ENCODE data around the gene SYNRG.

SYNRG gene

DNA sequence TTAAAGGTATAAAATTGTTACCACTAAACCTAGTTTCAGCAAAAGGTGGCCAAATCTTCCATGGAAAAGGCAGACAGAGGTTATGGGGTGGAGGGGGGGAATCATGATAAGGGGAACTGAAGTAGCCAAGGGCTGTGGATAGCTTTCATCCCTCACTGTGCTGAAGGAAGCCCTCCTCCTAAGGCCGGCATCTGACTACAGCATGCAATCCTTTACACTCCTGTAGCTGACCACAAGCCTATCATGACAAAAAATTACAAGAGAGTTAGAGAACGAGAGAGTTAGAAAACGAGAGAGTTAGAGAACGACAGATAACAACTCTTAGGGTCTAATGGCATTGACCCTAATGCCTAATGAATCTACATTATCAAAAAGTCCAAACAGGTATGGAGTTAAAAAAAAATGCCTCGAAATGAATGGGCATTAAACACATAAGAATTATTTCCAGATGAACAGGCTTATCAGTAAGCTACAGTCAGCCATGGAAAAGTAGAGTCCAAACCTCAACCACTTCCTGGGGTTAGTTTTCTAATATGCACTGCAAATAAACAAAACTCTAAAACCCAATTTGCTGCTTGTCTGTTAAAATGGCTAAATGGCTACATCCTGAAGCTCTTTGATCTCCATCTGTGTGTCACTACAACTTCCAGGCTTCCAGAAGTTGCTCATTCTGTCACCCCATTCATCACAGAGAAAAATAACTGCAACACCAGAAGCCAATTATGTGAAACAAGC lies 89.8 kb downstream of the SYNRG start:
- in situ Hi-C loops (cut with HindIII; ENCODE audit: low pct_ligation_motif_present, low sequenced_read_pairs) = no loop called here
- Histone ChIP-seq H3K4me3 (ENCODE audit: low read depth, low read length) (no peak overlapping the region), H3K36me3 (replicated peaks) (peaks cover 17% of the 10 kb centered on the region), H3K27ac (no peak overlapping the region), H3K27me3 (replicated peaks) (no peaks in the 10 kb centered on the region)
- DNase-seq = no peak
- TF ChIP-seq, protein P1, sequence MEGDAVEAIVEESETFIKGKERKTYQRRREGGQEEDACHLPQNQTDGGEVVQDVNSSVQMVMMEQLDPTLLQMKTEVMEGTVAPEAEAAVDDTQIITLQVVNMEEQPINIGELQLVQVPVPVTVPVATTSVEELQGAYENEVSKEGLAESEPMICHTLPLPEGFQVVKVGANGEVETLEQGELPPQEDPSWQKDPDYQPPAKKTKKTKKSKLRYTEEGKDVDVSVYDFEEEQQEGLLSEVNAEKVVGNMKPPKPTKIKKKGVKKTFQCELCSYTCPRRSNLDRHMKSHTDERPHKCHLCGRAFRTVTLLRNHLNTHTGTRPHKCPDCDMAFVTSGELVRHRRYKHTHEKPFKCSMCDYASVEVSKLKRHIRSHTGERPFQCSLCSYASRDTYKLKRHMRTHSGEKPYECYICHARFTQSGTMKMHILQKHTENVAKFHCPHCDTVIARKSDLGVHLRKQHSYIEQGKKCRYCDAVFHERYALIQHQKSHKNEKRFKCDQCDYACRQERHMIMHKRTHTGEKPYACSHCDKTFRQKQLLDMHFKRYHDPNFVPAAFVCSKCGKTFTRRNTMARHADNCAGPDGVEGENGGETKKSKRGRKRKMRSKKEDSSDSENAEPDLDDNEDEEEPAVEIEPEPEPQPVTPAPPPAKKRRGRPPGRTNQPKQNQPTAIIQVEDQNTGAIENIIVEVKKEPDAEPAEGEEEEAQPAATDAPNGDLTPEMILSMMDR (IDR thresholded peaks at IDR 0.05; ENCODE audit: low read depth, low read length, missing control alignments) = no peak

DNA sequence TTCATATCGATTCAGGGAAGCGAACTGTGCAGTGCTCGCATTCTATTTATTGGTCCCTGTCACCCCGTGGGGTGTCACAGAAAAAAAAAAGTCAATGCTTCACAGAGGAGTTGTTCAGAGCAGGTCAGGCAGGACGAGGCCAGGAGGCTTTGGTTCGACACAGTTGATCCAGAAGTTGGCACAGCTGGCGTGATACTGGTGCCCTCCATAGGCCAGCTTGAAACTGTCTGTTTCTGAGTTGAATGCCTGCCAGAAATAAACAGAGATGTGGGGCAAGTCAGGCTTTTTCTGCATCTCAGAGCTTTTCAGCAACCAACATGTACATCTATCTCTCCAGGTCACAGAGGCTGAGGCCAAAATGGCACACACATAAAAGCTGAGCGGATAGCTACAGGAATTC lies 90.4 kb downstream of the SYNRG start:
- TF ChIP-seq, protein P1 (IDR thresholded peaks at IDR 0.05; ENCODE audit: low read depth, low read length, missing control alignments) = peak; percentile 2
- H3K4me3 ChIP-seq (ENCODE audit: low read depth, low read length) = no peak overlapping the region
- no peaks in the 10 kb centered on the region for H3K27me3 ChIP-seq (replicated peaks)
- DNase-seq = no peak
- peaks cover 20% of the 10 kb centered on the region for H3K36me3 ChIP-seq (replicated peaks)
- in situ Hi-C loops (cut with HindIII; ENCODE audit: low pct_ligation_motif_present, low sequenced_read_pairs) = no loop called here
- no peak overlapping the region for H3K27ac ChIP-seq

DNA sequence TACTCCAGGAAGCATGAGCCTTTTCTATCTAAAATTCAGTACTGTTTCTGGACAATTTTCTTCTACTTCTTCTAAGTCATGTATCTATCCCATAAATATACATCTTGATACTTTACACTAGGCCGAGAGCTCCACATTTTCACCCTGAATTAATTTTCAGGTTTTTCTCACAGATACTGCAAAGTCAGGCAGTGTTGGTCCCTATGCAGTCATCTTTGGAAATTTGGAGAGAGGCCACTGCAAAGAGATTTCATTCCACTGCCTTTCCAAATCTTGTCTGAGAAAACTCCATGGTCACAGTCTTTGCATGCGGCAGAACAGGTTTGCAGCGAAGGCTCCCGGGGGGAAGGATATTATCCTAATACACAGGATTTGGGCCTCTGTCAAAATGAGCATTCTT lies 91.3 kb downstream of the SYNRG start:
- Histone ChIP-seq H3K4me3 (ENCODE audit: low read depth, low read length) (no peak overlapping the region), H3K27ac (no peak overlapping the region), H3K27me3 (replicated peaks) (no peaks in the 10 kb centered on the region), H3K36me3 (replicated peaks) (peaks cover 29% of the 10 kb centered on the region)
- TF ChIP-seq, protein P1 (IDR thresholded peaks at IDR 0.05; ENCODE audit: low read depth, low read length, missing control alignments) = no peak
- in situ Hi-C loops (cut with HindIII; ENCODE audit: low pct_ligation_motif_present, low sequenced_read_pairs) = no loop called here
- DNase-seq = no peak

DNA sequence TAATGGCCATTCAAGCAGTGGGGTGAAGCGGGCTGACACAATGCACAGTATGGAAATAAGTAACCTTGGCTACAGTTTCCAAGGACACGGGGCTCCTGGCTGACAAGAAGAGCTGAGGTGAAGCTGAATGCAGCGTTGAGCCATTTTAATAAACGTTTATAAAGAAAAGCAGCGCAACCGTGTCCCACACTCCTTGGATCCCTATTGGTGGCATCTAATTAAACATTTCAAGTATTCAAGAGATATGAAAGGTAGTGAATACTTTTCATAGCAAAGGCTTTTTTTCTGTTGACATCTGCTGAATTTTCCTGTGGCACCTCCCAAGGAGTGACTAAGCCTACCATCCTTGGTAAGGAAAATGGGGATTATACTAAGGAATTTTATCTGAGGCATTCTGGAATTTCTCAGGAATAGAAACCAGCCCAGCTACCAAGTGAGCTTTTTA lies 93.1 kb downstream of the SYNRG start:
- H3K4me3 ChIP-seq (ENCODE audit: low read depth, low read length) = no peak overlapping the region
- H3K27me3 ChIP-seq (replicated peaks) = no peaks in the 10 kb centered on the region
- TF ChIP-seq, protein P1 (IDR thresholded peaks at IDR 0.05; ENCODE audit: low read depth, low read length, missing control alignments) = no peak
- H3K36me3 ChIP-seq (replicated peaks) = peaks cover 39% of the 10 kb centered on the region
- in situ Hi-C loops (cut with HindIII; ENCODE audit: low pct_ligation_motif_present, low sequenced_read_pairs) = no loop called here
- H3K27ac ChIP-seq = no peak overlapping the region
- DNase-seq = no peak

DNA sequence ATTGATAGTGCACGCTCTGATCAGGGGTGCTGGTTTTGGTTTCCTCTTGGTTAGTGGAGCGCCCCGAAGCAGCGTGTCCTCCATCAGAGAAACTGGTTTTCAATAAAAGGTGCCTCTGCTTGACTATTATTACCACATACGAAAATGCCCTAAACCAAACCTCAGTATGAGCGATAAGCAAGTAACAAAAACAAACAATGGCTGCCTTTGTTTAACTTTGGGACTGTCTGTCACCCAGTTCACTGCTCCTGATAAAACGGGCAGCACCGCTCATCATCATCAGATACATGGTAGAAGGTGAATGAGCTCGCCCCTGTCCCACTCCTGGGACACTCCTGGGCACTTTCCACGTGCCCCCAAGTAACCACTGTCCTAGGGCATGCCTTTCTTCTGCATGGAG lies 95.5 kb downstream of the SYNRG start:
- Histone ChIP-seq H3K36me3 (replicated peaks) (peaks cover 35% of the 10 kb centered on the region), H3K27me3 (replicated peaks) (no peaks in the 10 kb centered on the region), H3K4me3 (ENCODE audit: low read depth, low read length) (no peak overlapping the region), H3K27ac (no peak overlapping the region)
- DNase-seq = no peak
- TF ChIP-seq, protein P1 (IDR thresholded peaks at IDR 0.05; ENCODE audit: low read depth, low read length, missing control alignments) = no peak
- in situ Hi-C loops (cut with HindIII; ENCODE audit: low pct_ligation_motif_present, low sequenced_read_pairs) = no loop called here
